Spleen (tissue), 11 donors: Measurements from ENCODE around the gene TCF12. TPM values are rescaled to one million over a fixed set of nuclear protein-coding genes. Genes with fewer than 3 reads are reported as not detected.

Source experiments
- DNase-seq: peaks from one replicate; pipeline ENCODE4 v3.0.0-alpha.2; 2020
- H3K27ac ChIP-seq, 8 donors: fragments of 200-600 bp; sonication (generic) in 7 of 8; 1 replicate in 4 of 8; 2 replicates in 4 of 8; pipeline versions ENCODE4 v1.5.0 to v1.8.0; 2016 to 2021; ENCODE audit warnings: inconsistent platforms in 4 of 8, mild to moderate bottlenecking in 4 of 8, moderate library complexity in 1 of 8
- H3K27me3 ChIP-seq, 7 donors: fragments of 200-600 bp; sonication (generic) in 6 of 7; replicated peaks in 1 of 7; 1 replicate in 4 of 7; 2 replicates in 3 of 7; pipeline versions ENCODE4 v1.5.0 to v1.8.0; 2016 to 2021; ENCODE audit warnings: inconsistent platforms in 3 of 7, mild to moderate bottlenecking in 1 of 7
- H3K36me3 ChIP-seq, 6 donors: fragments of 200-600 bp; sonication (generic) in 5 of 6; 1 replicate in 4 of 6; 2 replicates in 2 of 6; pipeline versions ENCODE4 v1.5.0 to v1.8.0; 2016 to 2021; ENCODE audit warnings: inconsistent platforms in 2 of 6
- H3K4me1 ChIP-seq, 6 donors: fragments of 200-600 bp; sonication (generic) in 5 of 6; 1 replicate in 3 of 6; 2 replicates in 3 of 6; pipeline versions ENCODE4 v1.5.0 to v1.8.0; 2016 to 2021; ENCODE audit warnings: inconsistent platforms in 3 of 6
- H3K4me3 ChIP-seq, 8 donors: fragments of 200-600 bp; sonication (generic) in 7 of 8; 1 replicate in 4 of 8; 2 replicates in 4 of 8; pipeline versions ENCODE4 v1.5.0 to v1.8.0; 2016 to 2021; ENCODE audit warnings: inconsistent platforms in 4 of 8, mild to moderate bottlenecking in 4 of 8, moderate library complexity in 2 of 8
- H3K9me3 ChIP-seq, 8 donors: fragments of 200-600 bp; sonication (generic) in 7 of 8; 1 replicate in 4 of 8; 2 replicates in 4 of 8; pipeline versions ENCODE4 v1.5.0 to v1.8.0; 2016 to 2021; ENCODE audit warnings: inconsistent platforms in 4 of 8
- CTCF ChIP-seq, 11 experiments: fragments of 200-600 bp in 7 of 11; fragments of 450-650 bp in 4 of 11; sonication (generic) in 4 of 11; IDR thresholded peaks in 8 of 11; conservative IDR thresholded peaks in 3 of 11; 1 replicate in 7 of 11; 2 replicates in 4 of 11; pipeline versions ENCODE4 v1.4.0 to v1.8.0; 2016 to 2021; ENCODE audit warnings: antibody characterized with exemption in 11 of 11, inconsistent platforms in 4 of 11, mild to moderate bottlenecking in 1 of 11
- POLR2A ChIP-seq, 3 donors: fragments of 450-650 bp; IDR thresholded peaks; one replicate each; pipeline ENCODE4 v1.5.1; 2017; ENCODE audit warnings: antibody characterized with exemption in 3 of 3, mild to moderate bottlenecking in 1 of 3
- POLR2AphosphoS5 ChIP-seq, 3 donors: sonication (generic); formaldehyde crosslinking; IDR thresholded peaks; one replicate each; pipeline ENCODE4 v1.5.1; 2017; ENCODE audit warnings: antibody characterized with exemption in 3 of 3
- WGBS, 5 donors: extraction: QIAGEN DNeasy Blood & Tissue Kit in 3 of 5; methylation state at CpG; one replicate each; pipeline versions ENCODE4 v1.1.5 to v1.1.7; 2013 to 2018; 5-methylcytosine and 5-hydroxymethylcytosine counted together
- intact Hi-C: fragments of 100-400 bp; cut with DNase I; formaldehyde crosslinking; loops from one replicate; pipeline ENCODE4 v1.15.0; 2023; ENCODE audit warnings: low total_unique reads
- polyA plus RNA-seq, 3 donors: library from polyadenylated mRNA; stranded (reverse); fragments of 200-250 nt; gene quantifications; one replicate each; pipeline ENCODE4 v1.2.1, GENCODE V29; 2013
- total RNA-seq, 7 donors: library from RNA; depleted of rRNA in 3 of 7; stranded (reverse); fragments of >200 nt in 3 of 7; fragmentation: NEBNext Ultra II Directional in 4 of 7; extraction: Animal tissue kit (Norgen Biotek cat#: 25700) in 4 of 7; gene quantifications; one replicate each; pipeline versions ENCODE4 v1.1.0 to v1.2.1, GENCODE V29; 2016 to 2021
- donor health status: healthy with polysubstance abuse.
- donor health status: DM: no; HTN: no; CAD: no; lungs with moderate emphysema.
- donor health status: DM: no; HTN: no; CAD: no.
- donor health status: Bipolar disorder and iron deficiency.
- donor health status: healthy.
- donor health status: DM: no; HTN: no; CAD: no.
- donor health status: DM: yes; HTN: yes; CAD: no.

Gene TCF12
- total and polyA plus RNA-seq, 10 donors: 8.3 to 139 (median 111) TPM

- Histone ChIP-seq H3K36me3 (no peaks in the 10 kb centered on the region), H3K4me1 (peaks cover 0 to 28% (median 3%) of the 10 kb centered on the region in 6 donors), H3K27me3 (no peaks in the 10 kb centered on the region), H3K4me3 (no peak overlapping the region), H3K9me3 (no peaks in the 10 kb centered on the region), H3K27ac (no peak overlapping the region)
- 76 to 98% (median 89%) methylated on average over 2 of the region's 2 CpGs for WGBS, 5 donors
- intact Hi-C loops: no loop called here
- no peak for DNase-seq
- no peak for TF ChIP-seq POLR2A (IDR thresholded peaks at IDR 0.05)
- TF ChIP-seq POLR2AphosphoS5 (IDR thresholded peaks at IDR 0.05): no peak
- TF ChIP-seq CTCF (IDR thresholded peaks at IDR 0.05 in 8 of 11, conservative IDR thresholded peaks at IDR 0.05 in 3 of 11): no peak
These were observed 97.5 kb downstream of the TCF12 start for GRCh38 chr15:57015897-57016296.

GRCh38 chr15:57017024-57017423 lies 98.6 kb downstream of the TCF12 start:
- Histone ChIP-seq H3K4me3 (no peak overlapping the region), H3K4me1 (peaks cover 0 to 28% (median 3%) of the 10 kb centered on the region in 6 donors), H3K27me3 (no peaks in the 10 kb centered on the region), H3K36me3 (no peaks in the 10 kb centered on the region), H3K9me3 (peaks cover 0 to 2% (median 0%) of the 10 kb centered on the region in 8 donors), H3K27ac (no peak overlapping the region)
- intact Hi-C loops: no loop called here
- DNase-seq: no peak
- WGBS, 5 donors: 90 to 96% (median 91%) methylated on average over 3 of the region's 3 CpGs
- TF ChIP-seq POLR2AphosphoS5 (IDR thresholded peaks at IDR 0.05) (no peak), CTCF (IDR thresholded peaks at IDR 0.05 in 8 of 11, conservative IDR thresholded peaks at IDR 0.05 in 3 of 11) (no peak)

GRCh38 chr15:57018151-57018550 lies 99.7 kb downstream of the TCF12 start:
- H3K27ac ChIP-seq: no peak overlapping the region
- no peaks in the 10 kb centered on the region for H3K36me3 ChIP-seq
- no peak for DNase-seq
- peaks cover 0 to 26% (median 3%) of the 10 kb centered on the region in 6 donors for H3K4me1 ChIP-seq
- H3K4me3 ChIP-seq: no peak overlapping the region
- peaks cover 0 to 5% (median 0%) of the 10 kb centered on the region in 8 donors for H3K9me3 ChIP-seq
- intact Hi-C loops: no loop called here
- 69 to 85% (median 71%) methylated on average over 3 to 4 of the region's 4 CpGs for WGBS, 5 donors
- no peak for TF ChIP-seq POLR2A (IDR thresholded peaks at IDR 0.05)
- no peak for TF ChIP-seq POLR2AphosphoS5 (IDR thresholded peaks at IDR 0.05)
- TF ChIP-seq CTCF (IDR thresholded peaks at IDR 0.05 in 8 of 11, conservative IDR thresholded peaks at IDR 0.05 in 3 of 11): no peak
- no peaks in the 10 kb centered on the region for H3K27me3 ChIP-seq

- no peak for TF ChIP-seq POLR2AphosphoS5 (IDR thresholded peaks at IDR 0.05)
- TF ChIP-seq CTCF (IDR thresholded peaks at IDR 0.05 in 8 of 11, conservative IDR thresholded peaks at IDR 0.05 in 3 of 11): no peak
- no peak for TF ChIP-seq POLR2A (IDR thresholded peaks at IDR 0.05)
- WGBS, 5 donors: 85 to 94% (median 88%) methylated on average over 5 of the region's 5 CpGs
- Histone ChIP-seq H3K36me3 (no peaks in the 10 kb centered on the region), H3K4me1 (peaks cover 0 to 33% (median 3%) of the 10 kb centered on the region in 6 donors), H3K4me3 (no peak overlapping the region), H3K27me3 (no peaks in the 10 kb centered on the region), H3K9me3 (peaks cover 0 to 5% (median 0%) of the 10 kb centered on the region in 8 donors), H3K27ac (no peak overlapping the region)
- DNase-seq: no peak
- intact Hi-C loops: no loop called here
These were observed 101.2 kb downstream of the TCF12 start for GRCh38 chr15:57019496-57020160.
